NB4 (cell line): ENCODE results near the gene PEX11B.

Source experiments
- CTCF ChIP-seq: IDR thresholded peaks from one replicate; pipeline ENCODE4 v1.5.1; 2012; ENCODE audit warnings: low read depth, low read length
- MYC ChIP-seq: IDR thresholded peaks from 2 replicates; pipeline ENCODE4 v1.6.1; 2011; ENCODE audit warnings: low read depth, low read length
- POLR2A ChIP-seq: IDR thresholded peaks from 2 replicates; pipeline ENCODE4 v1.6.1; 2011; ENCODE audit warnings: mild to moderate bottlenecking; ENCODE audit not compliant: insufficient read length; ENCODE audit errors: extremely low read depth
- TF ChIP-seq, protein P1 (sequence below): IDR thresholded peaks from 2 replicates; pipeline ENCODE4 v1.6.1; 2011; ENCODE audit warnings: low read depth, low read length

- TF ChIP-seq CTCF (no peak), MYC (no peak), POLR2A (no peak)
- TF ChIP-seq, protein P1, sequence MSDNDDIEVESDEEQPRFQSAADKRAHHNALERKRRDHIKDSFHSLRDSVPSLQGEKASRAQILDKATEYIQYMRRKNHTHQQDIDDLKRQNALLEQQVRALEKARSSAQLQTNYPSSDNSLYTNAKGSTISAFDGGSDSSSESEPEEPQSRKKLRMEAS: no peak
These were observed 23.9 kb upstream of the PEX11B start for GRCh38 chr1:145942405-145942804.
